Tibial nerve (tissue), 4 donors: ENCODE results near the gene NSG2. TPM values are rescaled to one million over a fixed set of nuclear protein-coding genes. Genes with fewer than 3 reads are reported as not detected.

ENCODE experiments used
- DNase-seq, 2 donors: peaks; one replicate each; pipeline ENCODE4 v3.0.0-alpha.2; 2019; ENCODE audit warnings: low spot score in 2 of 2
- H3K27ac ChIP-seq, 4 donors: fragments of 200-600 bp; sonication (generic) in 3 of 4; one replicate each; pipeline ENCODE4 v1.5.1; 2017 to 2019; ENCODE audit warnings: mild to moderate bottlenecking in 1 of 4
- H3K27me3 ChIP-seq, 2 donors: fragments of 200-600 bp; sonication (generic) in 1 of 2; one replicate each; pipeline versions ENCODE4 v1.5.1 to v1.6.0; 2017 to 2019
- H3K36me3 ChIP-seq, 3 donors: fragments of 200-600 bp; sonication (generic); one replicate each; pipeline ENCODE4 v1.5.1; 2018 to 2019
- H3K4me1 ChIP-seq, 4 donors: fragments of 200-600 bp; sonication (generic) in 3 of 4; one replicate each; pipeline ENCODE4 v1.5.1; 2017 to 2019
- H3K4me3 ChIP-seq, 4 donors: fragments of 200-600 bp; sonication (generic) in 3 of 4; one replicate each; pipeline ENCODE4 v1.5.1; 2017 to 2019; ENCODE audit warnings: mild to moderate bottlenecking in 1 of 4, moderate library complexity in 1 of 4
- H3K9me3 ChIP-seq, 4 donors: fragments of 200-600 bp; sonication (generic) in 3 of 4; one replicate each; pipeline ENCODE4 v1.5.1; 2017 to 2019
- EP300 ChIP-seq, 2 donors: sonication (generic); formaldehyde crosslinking; IDR thresholded peaks; one replicate each; pipeline ENCODE4 v1.6.1; 2017; ENCODE audit warnings: antibody characterized with exemption in 2 of 2, mild to moderate bottlenecking in 1 of 2
- POLR2A ChIP-seq, 2 donors: fragments of 450-650 bp; IDR thresholded peaks; one replicate each; pipeline ENCODE4 v1.6.1; 2017; ENCODE audit warnings: antibody characterized with exemption in 2 of 2, mild to moderate bottlenecking in 2 of 2, moderate library complexity in 2 of 2
- WGBS, 2 donors: methylation state at CpG; one replicate each; pipeline ENCODE4 v1.1.5; 2018; 5-methylcytosine and 5-hydroxymethylcytosine counted together
- total RNA-seq, 4 donors: library from RNA; depleted of rRNA; stranded (reverse); fragments of >200 nt; gene quantifications; one replicate each; pipeline ENCODE4 v1.1.0, GENCODE V29; 2016
- TF ChIP-seq, protein P1 (sequence below), 5 experiments: fragments of 200-600 bp in 3 of 5; fragments of 450-650 bp in 2 of 5; sonication (generic) in 3 of 5; IDR thresholded peaks; one replicate each; pipeline ENCODE4 v1.5.1; 2016 to 2019; ENCODE audit warnings: antibody characterized with exemption in 5 of 5, mild to moderate bottlenecking in 3 of 5, moderate library complexity in 2 of 5

Gene NSG2
- total RNA-seq, 4 donors from 2014 or later, result not detected

- Histone ChIP-seq H3K4me1 (no peaks in the 10 kb centered on the region), H3K4me3 (no peak overlapping the region), H3K27me3 (no peaks in the 10 kb centered on the region), H3K9me3 (no peaks in the 10 kb centered on the region), H3K27ac (no peak overlapping the region), H3K36me3 (no peaks in the 10 kb centered on the region)
- DNase-seq, result no peak
- WGBS, 2 donors, result 84 to 86% methylated on average over 8 of the region's 8 CpGs
- TF ChIP-seq POLR2A (IDR thresholded peaks at IDR 0.05) (no peak), EP300 (IDR thresholded peaks at IDR 0.05) (no peak)
- TF ChIP-seq, protein P1, sequence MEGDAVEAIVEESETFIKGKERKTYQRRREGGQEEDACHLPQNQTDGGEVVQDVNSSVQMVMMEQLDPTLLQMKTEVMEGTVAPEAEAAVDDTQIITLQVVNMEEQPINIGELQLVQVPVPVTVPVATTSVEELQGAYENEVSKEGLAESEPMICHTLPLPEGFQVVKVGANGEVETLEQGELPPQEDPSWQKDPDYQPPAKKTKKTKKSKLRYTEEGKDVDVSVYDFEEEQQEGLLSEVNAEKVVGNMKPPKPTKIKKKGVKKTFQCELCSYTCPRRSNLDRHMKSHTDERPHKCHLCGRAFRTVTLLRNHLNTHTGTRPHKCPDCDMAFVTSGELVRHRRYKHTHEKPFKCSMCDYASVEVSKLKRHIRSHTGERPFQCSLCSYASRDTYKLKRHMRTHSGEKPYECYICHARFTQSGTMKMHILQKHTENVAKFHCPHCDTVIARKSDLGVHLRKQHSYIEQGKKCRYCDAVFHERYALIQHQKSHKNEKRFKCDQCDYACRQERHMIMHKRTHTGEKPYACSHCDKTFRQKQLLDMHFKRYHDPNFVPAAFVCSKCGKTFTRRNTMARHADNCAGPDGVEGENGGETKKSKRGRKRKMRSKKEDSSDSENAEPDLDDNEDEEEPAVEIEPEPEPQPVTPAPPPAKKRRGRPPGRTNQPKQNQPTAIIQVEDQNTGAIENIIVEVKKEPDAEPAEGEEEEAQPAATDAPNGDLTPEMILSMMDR (IDR thresholded peaks at IDR 0.05), result no peak
Measured at GRCh38 chr5:174071484-174071883, 26.0 kb downstream of the NSG2 start.

- H3K36me3 ChIP-seq, result no peaks in the 10 kb centered on the region
- DNase-seq, result no peak
- 47 to 48% methylated on average over 3 of the region's 3 CpGs for WGBS, 2 donors
- no peak overlapping the region for H3K4me3 ChIP-seq
- TF ChIP-seq EP300 (IDR thresholded peaks at IDR 0.05) (no peak), POLR2A (IDR thresholded peaks at IDR 0.05) (no peak)
- TF ChIP-seq, protein P1 (IDR thresholded peaks at IDR 0.05), result no peak
- no peaks in the 10 kb centered on the region for H3K4me1 ChIP-seq
- H3K27me3 ChIP-seq, result no peaks in the 10 kb centered on the region
- H3K9me3 ChIP-seq, result no peaks in the 10 kb centered on the region
- H3K27ac ChIP-seq, result no peak overlapping the region
Measured at GRCh38 chr5:174073122-174073660, 27.7 kb downstream of the NSG2 start.

- TF ChIP-seq EP300 (IDR thresholded peaks at IDR 0.05) (no peak), POLR2A (IDR thresholded peaks at IDR 0.05) (no peak)
- TF ChIP-seq, protein P1 (IDR thresholded peaks at IDR 0.05), result no peak
- 95 to 96% methylated on average over 7 of the region's 7 CpGs for WGBS, 2 donors
Measured at GRCh38 chr5:174074369-174074768, 28.9 kb downstream of the NSG2 start.

DNA sequence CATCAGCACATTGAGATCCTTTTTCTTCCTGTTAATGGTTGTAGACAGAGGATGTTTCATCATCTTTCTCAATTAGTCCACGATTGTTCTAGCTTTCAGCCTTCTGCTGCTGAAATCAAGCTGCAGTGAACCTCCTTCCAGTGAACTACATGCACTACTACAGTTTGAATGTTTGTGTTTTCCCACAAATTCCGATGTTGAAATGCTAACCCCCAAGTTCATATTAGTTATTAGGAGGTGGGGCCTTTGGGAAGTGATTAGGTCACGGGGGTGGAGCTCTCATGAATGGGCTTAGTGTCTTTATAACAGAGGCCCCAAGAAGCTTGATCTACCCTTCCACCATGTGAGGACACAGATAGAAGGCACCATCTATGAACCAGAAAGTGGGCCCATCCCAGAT lies 32.9 kb downstream of the NSG2 start:
- Histone ChIP-seq H3K4me1 (no peaks in the 10 kb centered on the region), H3K9me3 (no peaks in the 10 kb centered on the region), H3K27me3 (no peaks in the 10 kb centered on the region), H3K27ac (no peak overlapping the region), H3K4me3 (no peak overlapping the region), H3K36me3 (no peaks in the 10 kb centered on the region)
- WGBS, 2 donors, result 17 to 29% methylated on average over 3 of the region's 3 CpGs
- no peak for DNase-seq
- TF ChIP-seq, protein P1 (IDR thresholded peaks at IDR 0.05), result no peak
- no peak for TF ChIP-seq POLR2A (IDR thresholded peaks at IDR 0.05)
- no peak for TF ChIP-seq EP300 (IDR thresholded peaks at IDR 0.05)

More at GRCh38 chr5:174074369-174074768, 28.9 kb downstream of the NSG2 start:
- Histone ChIP-seq H3K36me3 (no peaks in the 10 kb centered on the region), H3K4me1 (no peaks in the 10 kb centered on the region), H3K27me3 (no peaks in the 10 kb centered on the region), H3K4me3 (no peak overlapping the region), H3K9me3 (no peaks in the 10 kb centered on the region), H3K27ac (no peak overlapping the region)
- DNase-seq, result no peak

DNA sequence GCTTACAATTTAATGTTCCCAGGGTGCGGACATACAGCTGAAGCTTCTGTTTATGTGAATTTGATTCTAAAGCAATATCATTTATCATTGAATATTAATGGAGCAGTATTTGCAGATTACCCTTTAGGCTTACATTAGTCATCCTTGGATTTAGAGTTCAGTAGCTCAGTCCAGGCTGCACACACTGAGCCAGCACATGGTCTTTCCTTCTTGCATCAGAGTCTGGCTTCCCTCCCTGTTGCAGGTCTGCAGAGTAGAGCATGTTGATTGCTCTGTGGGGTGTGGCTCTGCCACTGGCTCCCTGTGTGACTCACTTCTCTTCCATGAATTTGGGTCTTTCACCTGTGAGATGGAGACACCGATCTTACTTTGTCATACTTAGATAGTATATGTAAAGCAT lies 36.8 kb downstream of the NSG2 start:
- Histone ChIP-seq H3K9me3 (no peaks in the 10 kb centered on the region), H3K27ac (no peak overlapping the region), H3K36me3 (no peaks in the 10 kb centered on the region), H3K4me3 (no peak overlapping the region), H3K4me1 (no peaks in the 10 kb centered on the region), H3K27me3 (no peaks in the 10 kb centered on the region)
- TF ChIP-seq POLR2A (IDR thresholded peaks at IDR 0.05), result no peak
- no peak for TF ChIP-seq EP300 (IDR thresholded peaks at IDR 0.05)
- TF ChIP-seq, protein P1 (IDR thresholded peaks at IDR 0.05), result no peak
- WGBS, 2 donors, result 94 to 96% methylated on average over 2 of the region's 2 CpGs
- no peak for DNase-seq
